ENCODE results near the gene BMPR1B.
"Not testable (repeated sequence)": the region's sequence is repeated elsewhere in the genome, so short reads cannot be mapped to it uniquely, and the experiment has no call there.

The BMPR1B gene

DNA sequence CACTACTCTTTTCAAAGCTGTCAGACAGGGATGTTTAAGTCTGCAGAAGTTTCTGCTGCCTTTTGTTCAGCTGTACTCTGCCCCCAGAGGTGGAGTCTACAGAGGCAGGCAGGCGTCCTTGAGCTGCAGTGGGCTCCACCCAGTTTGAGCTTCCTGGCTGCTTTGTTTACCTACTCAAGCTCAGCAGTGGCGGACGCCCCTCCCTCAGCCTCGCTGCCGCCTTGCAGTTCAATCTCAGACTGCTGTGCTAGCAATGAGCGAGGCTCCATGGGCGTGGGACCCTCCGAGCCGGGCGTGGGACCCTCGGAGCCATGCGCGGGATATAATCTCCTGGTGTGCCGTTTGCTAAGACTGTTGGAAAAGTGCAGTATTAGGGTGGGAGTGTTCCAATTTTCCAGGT is 381.7 kb downstream of the BMPR1B start:
- DNase-seq (ENCODE audit: low read depth in 2 of 2): not testable (repeated sequence)

DNA sequence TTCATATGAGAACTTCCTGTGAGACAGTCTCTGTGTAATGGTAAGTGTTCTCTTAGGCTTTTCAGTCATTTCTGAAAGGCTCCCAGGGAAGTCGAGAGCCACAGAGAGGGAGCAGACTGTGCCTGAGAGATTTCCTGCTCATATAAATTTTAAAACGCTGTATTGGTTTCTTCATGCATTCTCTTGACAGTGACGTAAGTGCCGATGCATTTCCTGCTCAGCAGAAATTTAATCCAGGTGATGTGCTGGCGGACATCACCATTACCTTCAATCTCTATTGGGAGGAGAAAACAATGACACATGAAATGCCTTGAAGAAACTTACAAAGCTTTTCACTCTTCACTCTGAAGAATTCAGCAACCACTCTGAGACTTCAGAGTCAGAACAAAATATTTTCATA is 383.6 kb downstream of the BMPR1B start:
- DNase-seq (ENCODE audit: low read depth in 2 of 2): no peak

DNA sequence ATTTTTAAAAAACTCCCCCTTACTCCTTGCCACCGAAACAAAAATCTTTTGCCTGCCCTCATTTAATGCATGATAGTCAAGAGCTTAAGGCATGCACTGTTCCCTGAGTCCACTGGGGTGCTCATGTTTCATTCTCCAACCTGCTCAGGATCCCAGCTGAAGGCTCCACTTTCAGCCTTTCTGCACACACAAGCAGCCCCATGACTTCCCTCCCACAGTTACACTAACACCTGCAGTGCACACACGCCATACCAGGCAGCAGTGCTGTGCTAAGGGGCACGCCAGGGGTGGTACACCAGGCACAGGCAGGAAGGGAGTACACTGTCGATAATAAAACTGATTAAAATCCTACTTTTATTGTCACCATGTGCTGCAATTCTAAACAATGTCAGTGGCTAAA is 385.2 kb downstream of the BMPR1B start:
- no peak for DNase-seq (ENCODE audit: low read depth in 2 of 2)

DNA sequence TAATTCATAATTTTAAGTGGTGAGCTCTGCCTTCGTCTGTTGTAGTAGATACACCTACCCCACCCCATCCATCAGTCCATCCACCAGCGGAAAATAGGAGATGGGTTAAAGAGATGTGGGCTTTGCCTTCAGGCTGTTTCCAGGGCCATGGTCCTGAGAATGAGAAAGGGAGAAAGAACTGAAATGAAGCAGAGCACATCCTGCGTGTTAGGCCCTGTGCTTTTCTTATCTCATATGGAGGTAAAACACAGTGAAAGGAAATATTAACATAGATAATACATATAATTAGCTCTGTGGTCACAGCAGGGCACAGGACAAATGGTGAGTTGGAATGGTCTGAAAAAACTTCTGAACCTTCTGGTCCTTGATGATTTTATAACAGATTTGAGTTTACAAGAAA is 393.5 kb downstream of the BMPR1B start:
- no peak for DNase-seq (ENCODE audit: low read depth in 2 of 2)

DNA sequence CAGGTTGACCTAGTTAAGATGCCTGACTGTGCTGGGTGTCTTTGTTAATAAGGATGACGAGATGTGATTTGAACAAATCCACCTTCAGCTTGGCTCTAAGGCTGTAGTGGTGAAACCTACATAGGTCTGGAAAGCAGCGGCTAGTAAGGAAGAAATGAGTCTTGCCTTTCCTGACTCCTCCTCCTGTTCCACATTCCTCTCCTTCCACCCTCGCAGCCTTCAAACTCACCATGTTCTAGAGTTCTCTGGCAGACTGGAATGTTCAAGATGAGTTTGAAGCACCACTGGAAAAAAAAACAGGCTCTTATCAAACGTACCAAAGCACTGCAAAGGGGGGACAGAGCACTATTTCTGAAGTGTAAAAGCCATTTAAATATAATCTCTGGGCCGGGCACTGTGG is 395.4 kb downstream of the BMPR1B start:
- no peak for DNase-seq (ENCODE audit: low read depth in 2 of 2)

DNA sequence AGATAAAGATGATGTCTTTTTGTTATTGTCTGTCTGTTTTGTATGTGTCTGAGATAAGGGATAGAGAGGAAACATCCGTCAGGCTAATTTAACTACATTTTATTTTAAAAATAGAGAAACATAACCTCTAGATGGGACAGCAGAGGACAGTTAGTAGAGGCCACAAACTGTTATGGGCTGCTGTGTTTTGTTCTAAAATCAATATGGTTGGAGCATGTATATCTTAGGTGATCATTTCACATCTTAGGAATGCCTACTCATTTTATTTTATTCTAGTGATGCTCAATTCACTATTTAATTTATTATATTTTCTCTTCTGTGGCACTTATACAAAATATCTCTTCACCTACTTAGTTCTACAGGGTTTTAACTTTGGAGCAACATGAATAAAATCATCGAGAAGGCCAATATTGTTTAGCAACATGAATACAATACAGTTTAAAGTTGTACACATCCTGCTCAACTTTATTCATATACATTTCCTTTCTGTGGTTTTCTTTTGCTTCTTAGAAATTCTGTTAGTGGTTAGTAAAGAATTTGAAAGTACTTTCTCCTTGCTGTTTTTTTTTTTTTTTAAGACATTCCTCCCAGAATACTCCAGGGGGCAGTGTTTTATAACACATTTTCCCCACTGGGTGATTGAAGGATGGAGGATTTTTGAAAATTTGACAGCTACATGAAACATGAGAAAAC is 398.1 kb downstream of the BMPR1B start:
- no peak for DNase-seq (ENCODE audit: low read depth in 2 of 2)

DNA sequence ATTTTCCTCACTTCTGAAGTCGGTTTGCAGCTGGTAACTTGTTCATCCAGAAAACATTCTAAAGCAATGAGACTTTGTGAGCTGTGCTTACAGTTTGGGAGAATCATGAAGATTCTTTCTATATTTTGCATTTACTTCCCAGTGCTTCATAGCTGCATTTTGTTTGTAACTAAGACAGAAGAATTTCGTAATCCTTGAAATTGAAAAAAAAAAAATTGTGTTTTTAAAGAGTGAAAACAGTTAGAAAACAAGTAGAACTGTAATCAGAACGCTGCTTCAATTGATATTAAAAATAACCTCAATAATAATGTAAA is 398.7 kb downstream of the BMPR1B start:
- no peak for DNase-seq (ENCODE audit: low read depth in 2 of 2)

DNA sequence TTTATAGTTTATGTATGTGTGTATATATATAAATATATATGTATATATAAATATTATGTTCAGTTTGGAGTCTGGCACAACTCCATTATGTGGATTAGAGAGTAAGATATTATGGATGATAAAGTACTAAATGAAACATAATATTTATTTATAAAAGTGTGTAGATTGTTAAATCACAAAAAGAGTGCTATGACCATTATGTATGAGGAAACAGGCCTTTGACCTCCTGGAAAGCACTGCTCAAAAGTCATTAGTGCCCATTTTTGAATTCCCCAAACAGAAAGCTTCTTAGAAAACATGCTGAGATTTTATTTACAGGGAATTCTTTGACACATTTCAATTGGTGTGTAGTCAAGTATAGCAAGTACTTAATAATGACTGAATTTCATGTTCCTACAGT is 399.8 kb downstream of the BMPR1B start:
- no peak for DNase-seq (ENCODE audit: low read depth in 2 of 2)

DNA sequence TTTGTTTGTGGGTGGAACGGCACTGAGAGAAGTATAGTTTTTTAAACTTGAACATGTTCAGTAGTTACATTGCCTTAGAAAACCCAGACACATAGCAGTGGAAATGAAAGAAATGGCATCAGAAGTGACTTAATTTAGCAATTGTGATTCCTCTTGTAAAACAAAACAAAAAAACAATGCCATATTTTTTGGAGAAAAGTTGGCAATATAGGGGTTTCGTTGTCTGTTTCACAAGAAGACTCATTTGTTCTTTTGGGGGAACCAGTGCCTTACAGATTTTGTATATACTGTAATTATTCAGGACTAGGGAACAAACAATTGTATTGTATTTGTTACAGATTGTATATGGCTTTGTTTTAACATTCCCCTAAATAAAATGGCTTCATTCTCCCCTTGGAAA is 400.3 kb downstream of the BMPR1B start:
- DNase-seq (ENCODE audit: low read depth in 2 of 2): no peak

DNA sequence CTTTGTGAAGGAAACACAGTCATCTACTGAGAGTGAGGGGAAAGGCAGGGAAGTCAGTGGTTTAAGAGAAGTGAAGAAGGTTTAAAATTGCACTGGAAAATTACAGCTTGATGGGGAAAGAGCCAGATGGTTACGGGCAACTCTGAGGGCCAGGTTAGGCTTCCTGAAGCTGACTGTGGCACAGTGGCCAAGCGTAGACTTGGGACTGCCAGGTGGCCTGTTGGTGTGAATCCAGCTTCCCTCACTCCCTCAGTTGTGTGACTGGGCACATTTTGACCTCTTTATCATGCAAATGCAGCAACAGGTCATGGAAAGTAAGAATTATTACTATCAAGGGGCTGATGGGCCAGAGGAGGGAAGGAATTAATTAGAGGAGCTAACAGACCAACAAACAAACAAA is 400.9 kb downstream of the BMPR1B start:
- no peak for DNase-seq (ENCODE audit: low read depth in 2 of 2)

DNA sequence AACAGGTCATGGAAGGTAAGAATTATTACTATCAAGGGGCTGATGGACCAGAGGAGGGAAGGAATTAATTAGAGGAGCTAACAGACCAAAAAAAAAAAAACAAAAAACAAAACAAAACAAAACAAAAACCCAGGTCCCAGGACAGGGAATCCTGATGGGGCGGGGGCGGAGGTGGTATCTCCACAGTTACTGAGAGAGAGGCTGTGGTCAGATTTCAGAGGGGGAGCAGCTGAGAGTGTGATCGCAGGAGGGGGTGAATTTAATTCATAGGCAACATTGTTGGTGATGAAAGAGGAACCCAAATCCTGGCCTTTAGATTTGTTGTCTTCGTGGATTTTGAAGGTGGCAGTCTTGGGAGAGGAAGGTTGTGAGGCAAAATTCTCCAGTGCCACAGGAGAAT is 401.6 kb downstream of the BMPR1B start:
- DNase-seq (ENCODE audit: low read depth in 2 of 2): no peak

DNA sequence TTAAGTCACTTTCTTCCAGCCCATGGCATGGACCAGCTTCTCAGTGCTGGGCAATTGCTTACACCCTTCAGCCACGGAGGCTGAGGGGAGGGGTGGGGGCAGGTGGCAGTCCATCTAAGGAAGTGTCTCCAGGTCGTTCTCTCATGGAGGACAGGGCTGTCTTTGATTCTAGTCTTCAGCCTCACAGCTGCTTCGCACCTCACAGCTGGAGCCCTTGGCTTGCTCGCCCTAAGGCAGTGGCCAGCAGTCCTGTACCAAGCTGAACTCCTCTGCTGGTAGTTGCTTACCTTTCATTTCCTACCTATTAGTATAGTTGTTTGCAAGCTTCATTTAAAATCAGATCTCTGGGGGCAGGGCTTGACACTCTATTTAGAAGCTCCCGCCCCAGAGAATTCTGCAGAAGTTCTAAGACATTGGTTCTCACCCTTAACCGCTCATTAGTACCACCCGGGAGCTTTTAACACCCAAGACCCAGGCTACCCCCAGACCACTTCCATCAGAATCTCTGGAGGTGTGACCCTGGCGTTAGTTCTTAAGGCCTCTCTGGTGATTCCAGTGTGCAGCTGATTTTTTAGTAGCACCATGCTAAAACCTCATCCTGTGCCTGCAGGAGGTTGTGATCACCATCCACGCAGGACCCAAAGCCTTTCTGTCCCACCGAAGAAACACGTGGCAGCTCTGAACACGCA is 404.2 kb downstream of the BMPR1B start:
- no peak for DNase-seq (ENCODE audit: low read depth in 2 of 2)

DNA sequence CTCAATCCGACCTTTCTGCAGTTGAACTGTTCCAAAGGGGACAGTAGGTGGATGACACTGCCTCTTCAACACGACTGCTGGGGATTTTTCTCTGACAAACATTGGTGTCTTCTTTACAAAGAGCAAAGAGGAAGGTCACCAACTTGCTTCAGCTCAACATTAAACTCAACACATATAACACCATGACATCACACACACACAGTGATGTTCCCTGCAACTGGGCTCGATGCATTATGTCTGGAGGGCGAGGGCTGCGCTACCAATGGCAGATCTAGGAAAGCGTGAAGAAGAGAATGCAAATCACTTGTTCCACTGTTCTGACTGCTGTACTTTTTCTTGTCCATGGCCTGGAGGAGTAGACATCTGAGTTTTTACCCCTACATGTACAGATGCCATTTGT is 405.1 kb downstream of the BMPR1B start:
- DNase-seq (ENCODE audit: low read depth in 2 of 2): no peak

DNA sequence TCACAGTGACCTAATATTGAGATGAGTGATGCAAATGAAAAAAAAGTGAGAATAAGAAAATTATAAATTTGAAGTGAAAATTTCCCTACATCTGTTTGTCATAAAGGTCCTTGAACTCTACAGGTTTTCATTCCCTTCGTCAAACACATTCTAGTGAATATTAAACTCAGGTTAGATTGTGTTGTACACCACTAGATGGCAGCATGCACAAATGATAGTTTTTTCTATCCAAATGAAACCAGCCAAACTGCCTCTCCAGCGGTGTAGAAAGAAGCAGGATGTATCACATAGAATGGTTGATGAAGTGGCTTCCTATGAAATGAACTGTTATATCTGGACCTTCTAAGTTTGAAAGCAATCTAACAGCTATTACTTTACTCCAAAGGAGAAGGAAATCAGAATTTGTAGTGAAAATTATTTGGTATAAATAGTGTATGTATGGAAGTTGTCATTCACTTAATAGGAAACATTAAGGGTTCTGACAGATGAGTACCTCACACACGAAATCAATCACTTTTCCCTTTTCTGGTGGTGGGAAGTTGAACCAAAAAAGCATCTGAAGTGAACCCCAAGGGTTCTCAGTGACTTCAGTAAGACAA is 408.3 kb downstream of the BMPR1B start:
- no peak for DNase-seq (ENCODE audit: low read depth in 2 of 2)

DNA sequence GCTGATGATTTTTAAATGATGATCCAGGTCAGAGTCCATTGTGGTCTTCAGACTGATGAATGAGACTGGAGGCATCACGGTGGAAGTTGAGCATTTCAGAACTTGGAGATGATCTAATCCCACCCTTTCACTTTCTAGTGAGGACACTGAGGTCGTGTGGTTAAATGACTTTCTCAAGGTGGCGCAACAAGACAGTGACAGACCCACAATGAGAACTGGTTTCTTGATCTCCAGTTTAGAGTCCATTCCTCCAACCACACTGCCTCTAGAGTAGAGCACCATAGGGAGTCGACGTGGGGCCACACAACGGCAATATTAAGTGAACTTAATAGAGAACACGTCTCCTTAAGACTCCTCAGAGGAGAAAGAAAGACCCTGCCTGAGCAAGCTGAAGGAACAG is 410.1 kb downstream of the BMPR1B start:
- DNase-seq (ENCODE audit: low read depth in 2 of 2): no peak

DNA sequence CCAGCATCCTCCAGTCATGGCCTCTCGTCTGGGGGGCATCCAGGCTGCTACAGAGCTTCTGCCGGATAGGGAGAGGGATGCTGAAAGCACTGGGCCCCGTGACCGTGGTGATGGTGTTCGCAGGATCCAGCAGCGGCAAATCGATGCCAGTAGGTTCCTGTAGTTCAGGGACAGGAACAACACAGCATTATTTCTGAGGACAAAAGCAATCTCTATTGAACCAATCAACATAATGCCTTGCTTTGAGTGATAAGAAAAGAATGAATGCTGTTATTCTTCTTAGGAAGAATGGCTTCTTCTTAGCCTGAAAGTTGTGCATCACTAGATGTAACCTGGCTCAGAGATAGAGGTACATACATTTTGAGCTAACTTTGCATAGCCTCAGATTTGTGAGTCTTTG is 412.4 kb downstream of the BMPR1B start:
- DNase-seq (ENCODE audit: low read depth in 2 of 2): no peak

DNA sequence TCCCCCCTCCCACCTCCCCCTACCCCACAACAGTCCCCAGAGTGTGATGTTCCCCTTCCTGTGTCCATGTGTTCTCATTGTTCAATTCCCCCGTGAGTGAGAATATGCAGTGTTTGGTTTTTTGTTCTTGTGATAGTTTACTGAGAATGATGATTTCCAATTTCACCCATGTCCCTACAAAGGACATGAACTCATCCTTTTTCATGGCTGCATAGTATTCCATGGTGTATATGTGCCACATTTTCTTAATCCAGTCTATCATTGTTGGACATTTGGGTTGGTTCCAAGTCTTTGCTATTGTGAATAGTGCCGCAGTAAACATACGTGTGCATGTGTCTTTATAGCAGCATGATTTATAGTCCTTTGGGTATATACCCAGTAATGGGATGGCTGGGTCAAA is 413.6 kb downstream of the BMPR1B start:
- not testable (repeated sequence) for DNase-seq (ENCODE audit: low read depth in 2 of 2)

DNA sequence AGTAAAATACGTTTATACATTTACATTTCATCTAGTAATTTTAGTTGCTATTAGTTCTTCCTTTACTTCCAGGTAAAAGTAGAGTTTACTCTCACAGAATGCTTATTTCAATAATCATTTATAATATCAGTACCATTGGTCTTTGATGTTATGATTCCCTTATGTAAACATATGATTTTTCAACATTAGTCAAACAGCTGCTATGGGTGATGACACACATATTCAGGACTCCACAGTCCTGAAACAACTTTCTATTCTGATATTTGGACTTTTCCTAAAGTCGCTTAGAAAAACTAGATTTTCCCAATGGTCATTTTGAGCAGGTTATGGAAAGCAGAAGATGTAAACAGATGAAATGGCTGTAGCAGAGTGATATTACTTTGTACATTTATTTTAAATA is 421.2 kb downstream of the BMPR1B start:
- DNase-seq (ENCODE audit: low read depth in 2 of 2): no peak

DNA sequence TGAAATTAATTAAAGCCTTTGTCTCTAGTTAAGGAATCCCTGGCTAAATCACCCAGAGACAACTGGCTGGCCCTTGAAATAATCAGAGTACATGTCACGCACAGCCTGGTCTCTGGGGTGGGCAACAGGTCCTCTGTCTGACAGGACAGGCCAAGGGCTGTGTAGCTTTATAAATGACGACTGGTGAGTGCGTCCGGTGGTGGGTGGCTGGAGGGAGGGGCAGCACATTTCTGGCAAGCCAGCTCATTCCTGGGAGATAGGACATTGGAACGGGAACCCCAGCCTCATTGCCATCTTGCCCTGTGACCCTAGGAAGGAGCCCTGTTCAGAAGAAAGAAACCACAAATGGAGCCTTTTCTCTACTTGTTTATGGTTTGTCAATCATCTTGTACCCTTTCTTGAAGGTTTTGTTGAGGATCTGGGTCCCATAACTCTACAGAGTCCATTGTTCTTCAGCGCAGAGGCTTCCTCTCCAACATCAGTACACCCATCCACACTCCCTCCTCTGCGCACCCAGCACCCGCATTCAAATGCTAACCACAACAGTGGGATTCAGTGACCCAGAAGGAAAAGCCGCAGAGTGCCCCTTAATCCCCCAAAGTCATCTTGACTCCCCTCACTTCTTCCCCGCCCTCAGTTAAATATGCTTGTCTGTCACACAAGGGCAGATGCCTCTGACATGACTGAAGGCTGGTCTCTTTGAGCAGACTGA is 422.9 kb downstream of the BMPR1B start:
- DNase-seq (ENCODE audit: low read depth in 2 of 2): no peak

DNA sequence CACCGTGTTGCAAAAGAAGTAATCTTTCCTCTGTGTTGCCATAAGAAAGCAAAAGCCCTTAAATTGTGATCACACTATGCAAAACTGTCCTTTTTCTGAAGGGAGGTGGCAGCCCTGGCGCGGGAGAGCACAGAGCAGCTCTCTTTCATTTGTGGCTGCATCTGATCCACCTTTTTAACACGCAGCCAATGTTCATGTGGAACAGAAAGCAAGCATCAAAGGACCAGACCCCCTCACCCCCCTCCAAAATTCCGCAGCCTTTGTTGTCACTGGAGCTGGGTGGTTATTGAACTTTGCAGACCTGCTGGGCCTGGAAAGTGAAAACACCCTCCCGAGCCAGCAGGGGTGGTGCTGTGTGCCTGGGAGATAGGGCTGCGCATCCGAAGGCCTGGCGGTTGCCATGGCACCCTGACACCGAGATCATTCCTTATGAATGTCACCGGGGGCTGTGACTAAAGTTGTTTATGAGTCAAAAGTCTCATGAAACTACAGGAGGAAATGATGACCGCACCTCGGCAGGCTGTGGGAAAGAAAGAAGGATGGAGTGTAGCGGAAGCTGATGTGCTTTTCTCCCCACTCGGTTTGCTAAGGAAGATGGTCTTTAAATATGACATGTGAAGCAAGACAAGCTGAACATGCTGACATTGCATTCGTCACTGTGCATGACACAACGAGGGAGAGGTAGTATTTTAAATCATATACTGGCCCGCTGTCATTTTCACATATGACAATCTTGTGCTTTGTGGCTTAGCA is 423.7 kb downstream of the BMPR1B start:
- no peak for DNase-seq (ENCODE audit: low read depth in 2 of 2)

DNA sequence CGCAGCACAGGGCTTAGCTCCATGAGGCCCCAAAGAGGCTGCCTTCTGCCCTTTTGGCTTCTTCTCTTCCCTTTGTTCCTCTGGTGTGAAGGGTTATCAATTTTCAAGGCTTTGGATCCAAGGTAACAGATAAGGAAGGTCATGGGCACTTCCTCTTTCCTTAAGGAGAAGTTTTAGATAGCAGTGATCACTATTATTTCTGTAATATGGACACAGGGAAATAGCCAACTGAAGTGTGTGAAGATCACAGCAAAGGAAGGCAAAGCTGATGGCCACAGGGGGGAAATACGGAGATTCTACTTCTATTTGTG is 424.2 kb downstream of the BMPR1B start:
- no peak for DNase-seq (ENCODE audit: low read depth in 2 of 2)

DNA sequence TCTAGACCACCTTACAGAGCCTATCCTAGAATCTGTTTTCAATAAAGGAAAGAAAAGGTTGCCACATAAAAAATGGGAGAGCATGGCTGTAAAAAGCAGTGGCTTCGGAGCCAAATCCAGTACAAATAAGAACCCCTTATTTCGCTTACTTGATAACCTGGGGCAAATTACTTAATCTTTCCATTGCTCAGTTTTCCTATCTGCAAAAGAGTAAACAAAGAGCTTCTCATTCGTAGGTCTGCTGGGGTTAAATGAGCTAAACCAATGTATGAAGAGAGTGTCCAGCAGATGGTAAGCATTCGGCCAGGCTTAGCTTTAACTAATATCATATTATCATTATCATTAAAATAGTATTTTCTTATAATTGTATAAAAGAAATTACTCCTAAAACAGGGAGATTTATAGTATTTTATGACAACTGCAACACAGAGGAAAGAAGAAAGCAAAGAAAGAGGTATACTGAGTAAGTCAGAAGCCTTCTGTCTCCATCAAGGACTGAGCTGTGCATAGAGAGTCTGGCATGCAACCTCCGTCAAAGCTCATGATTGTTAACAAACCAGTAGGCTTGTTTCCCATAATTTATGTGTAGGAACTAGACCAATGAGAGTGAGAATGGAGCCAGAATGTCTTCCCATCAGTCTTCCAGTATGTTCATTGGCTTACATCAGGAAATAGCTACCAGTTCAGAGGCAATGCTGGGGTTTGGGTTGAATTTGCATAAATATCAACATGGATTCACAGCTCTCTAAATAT is 426.1 kb downstream of the BMPR1B start:
- no peak for DNase-seq (ENCODE audit: low read depth in 2 of 2)
